ENCODE results near the gene PPP4C. TPM values are rescaled to one million over a fixed set of nuclear protein-coding genes. Genes with fewer than 3 reads are reported as not detected.

PPP4C gene
- polyA plus RNA-seq, 4 donors: 93.0 to 145 (median 122) TPM

GRCh38 chr16:30063278-30063892 is 12.4 kb upstream of the PPP4C start:
- 66 to 79% (median 75%) methylated on average over 12 of the region's 12 CpGs for WGBS, 3 donors
- Histone ChIP-seq H3K4me3 (ENCODE audit: low read depth in 1 of 3, low read length in 3 of 3) (peak overlapping the region in 1 of 3 donors; percentile 100), H3K27ac (ENCODE audit: low read depth in 1 of 3, low read length in 2 of 3) (peak overlapping the region; percentile 52 to 100 (median 99)), H3K27me3 (ENCODE audit: control insufficient read depth in 3 of 3, insufficient read depth in 3 of 3, low read length in 3 of 3) (no peaks in the 10 kb centered on the region), H3K9me3 (ENCODE audit: control insufficient read depth in 2 of 2, insufficient read depth in 1 of 2, low read depth in 1 of 2, low read length in 1 of 2) (no peaks in the 10 kb centered on the region), H3K4me1 (ENCODE audit: control insufficient read depth in 3 of 3, insufficient read depth in 2 of 3, low read depth in 1 of 3, low read length in 2 of 3) (peaks cover 0 to 32% (median 6%) of the 10 kb centered on the region in 3 donors), H3K36me3 (ENCODE audit: control insufficient read depth in 3 of 3, insufficient read depth in 2 of 3, low read depth in 1 of 3, low read length in 3 of 3) (peaks cover 0 to 32% (median 5%) of the 10 kb centered on the region in 3 donors)
- FAIRE-seq (no peak), DNase-seq (no peak)

GRCh38 chr16:30063893-30064728 is 11.7 kb upstream of the PPP4C start:
- 5 to 9% (median 5%) methylated on average over 27 of the region's 27 CpGs for WGBS, 3 donors
- peaks cover 0 to 33% (median 6%) of the 10 kb centered on the region in 3 donors for H3K4me1 ChIP-seq (ENCODE audit: control insufficient read depth in 3 of 3, insufficient read depth in 2 of 3, low read depth in 1 of 3, low read length in 2 of 3)
- H3K27ac ChIP-seq (ENCODE audit: low read depth in 1 of 3, low read length in 2 of 3): peak overlapping the region; percentile 93 to 100 (median 99)
- no peaks in the 10 kb centered on the region for H3K27me3 ChIP-seq (ENCODE audit: control insufficient read depth in 3 of 3, insufficient read depth in 3 of 3, low read length in 3 of 3)
- no peaks in the 10 kb centered on the region for H3K9me3 ChIP-seq (ENCODE audit: control insufficient read depth in 2 of 2, insufficient read depth in 1 of 2, low read depth in 1 of 2, low read length in 1 of 2)
- H3K36me3 ChIP-seq (ENCODE audit: control insufficient read depth in 3 of 3, insufficient read depth in 2 of 3, low read depth in 1 of 3, low read length in 3 of 3): peaks cover 7 to 36% (median 12%) of the 10 kb centered on the region in 3 donors
- no peak for FAIRE-seq
- peak overlapping the region; percentile 67 to 100 (median 76) for H3K4me3 ChIP-seq (ENCODE audit: low read depth in 1 of 3, low read length in 3 of 3)
- DNase-seq: peak; percentile 52 to 69

GRCh38 chr16:30064729-30065101 is 11.1 kb upstream of the PPP4C start:
- H3K27ac ChIP-seq (ENCODE audit: low read depth in 1 of 3, low read length in 2 of 3): peak overlapping the region; percentile 93 to 100 (median 99)
- H3K27me3 ChIP-seq (ENCODE audit: control insufficient read depth in 3 of 3, insufficient read depth in 3 of 3, low read length in 3 of 3): no peaks in the 10 kb centered on the region
- no peak for DNase-seq
- no peak for FAIRE-seq
- no peaks in the 10 kb centered on the region for H3K9me3 ChIP-seq (ENCODE audit: control insufficient read depth in 2 of 2, insufficient read depth in 1 of 2, low read depth in 1 of 2, low read length in 1 of 2)
- H3K4me1 ChIP-seq (ENCODE audit: control insufficient read depth in 3 of 3, insufficient read depth in 2 of 3, low read depth in 1 of 3, low read length in 2 of 3): peaks cover 0 to 35% (median 6%) of the 10 kb centered on the region in 3 donors
- H3K4me3 ChIP-seq (ENCODE audit: low read depth in 1 of 3, low read length in 3 of 3): peak overlapping the region; percentile 67 to 100 (median 76)
- 0 to 1% (median 0%) methylated on average over 23 to 25 of the region's 25 CpGs for WGBS, 3 donors
- H3K36me3 ChIP-seq (ENCODE audit: control insufficient read depth in 3 of 3, insufficient read depth in 2 of 3, low read depth in 1 of 3, low read length in 3 of 3): peaks cover 13 to 38% (median 18%) of the 10 kb centered on the region in 3 donors

GRCh38 chr16:30065102-30065942 is 10.5 kb upstream of the PPP4C start, which contains the start of gene ALDOA:
Gene ALDOA, plus strand, starts transcription at chr16:30065760. Its CDS starts 1,138 bp downstream, at chr16:30066898.
- Histone ChIP-seq H3K4me1 (ENCODE audit: control insufficient read depth in 3 of 3, insufficient read depth in 2 of 3, low read depth in 1 of 3, low read length in 2 of 3) (peaks cover 0 to 36% (median 6%) of the 10 kb centered on the region in 3 donors), H3K27ac (ENCODE audit: low read depth in 1 of 3, low read length in 2 of 3) (peak within 1 kb of the TSS; percentile 93 to 100 (median 99)), H3K4me3 (ENCODE audit: low read depth in 1 of 3, low read length in 3 of 3) (peak within 1 kb of the TSS; percentile 85 to 100 (median 92)), H3K9me3 (ENCODE audit: control insufficient read depth in 2 of 2, insufficient read depth in 1 of 2, low read depth in 1 of 2, low read length in 1 of 2) (no peaks in the 10 kb centered on the region), H3K36me3 (ENCODE audit: control insufficient read depth in 3 of 3, insufficient read depth in 2 of 3, low read depth in 1 of 3, low read length in 3 of 3) (peaks cover 15 to 41% (median 24%) of the 10 kb centered on the region in 3 donors), H3K27me3 (ENCODE audit: control insufficient read depth in 3 of 3, insufficient read depth in 3 of 3, low read length in 3 of 3) (no peaks in the 10 kb centered on the region)
- FAIRE-seq (no peak), DNase-seq (peak; percentile 97 to 99)
- WGBS, 3 donors: 0 to 1% (median 1%) methylated on average over 76 to 99 of the region's 99 CpGs

GRCh38 chr16:30065943-30066760 is 9.6 kb upstream of the PPP4C start:
- WGBS, 3 donors: 0 to 1% (median 0%) methylated on average over 42 to 44 of the region's 44 CpGs
- FAIRE-seq: no peak
- H3K27me3 ChIP-seq (ENCODE audit: control insufficient read depth in 3 of 3, insufficient read depth in 3 of 3, low read length in 3 of 3): no peaks in the 10 kb centered on the region

GRCh38 chr16:30066761-30067583 is 8.8 kb upstream of the PPP4C start:
- DNase-seq: peak; percentile 32 to 40
- no peaks in the 10 kb centered on the region for H3K27me3 ChIP-seq (ENCODE audit: control insufficient read depth in 3 of 3, insufficient read depth in 3 of 3, low read length in 3 of 3)
- H3K4me1 ChIP-seq (ENCODE audit: control insufficient read depth in 3 of 3, insufficient read depth in 2 of 3, low read depth in 1 of 3, low read length in 2 of 3): peaks cover 0 to 36% (median 6%) of the 10 kb centered on the region in 3 donors
- 19 to 45% (median 28%) methylated on average over 21 of the region's 21 CpGs for WGBS, 3 donors
- FAIRE-seq: no peak
- H3K27ac ChIP-seq (ENCODE audit: low read depth in 1 of 3, low read length in 2 of 3): peak overlapping the region; percentile 84 to 100 (median 98)
- H3K36me3 ChIP-seq (ENCODE audit: control insufficient read depth in 3 of 3, insufficient read depth in 2 of 3, low read depth in 1 of 3, low read length in 3 of 3): peaks cover 19 to 58% (median 29%) of the 10 kb centered on the region in 3 donors
- H3K9me3 ChIP-seq (ENCODE audit: control insufficient read depth in 2 of 2, insufficient read depth in 1 of 2, low read depth in 1 of 2, low read length in 1 of 2): no peaks in the 10 kb centered on the region
- H3K4me3 ChIP-seq (ENCODE audit: low read depth in 1 of 3, low read length in 3 of 3): peak overlapping the region; percentile 85 to 100 (median 92)

More at GRCh38 chr16:30065943-30066760, 9.6 kb upstream of the PPP4C start:
- peak overlapping the region; percentile 84 to 100 (median 98) for H3K27ac ChIP-seq (ENCODE audit: low read depth in 1 of 3, low read length in 2 of 3)
- peak in 1 of 2 donors; percentile 43 for DNase-seq
- H3K9me3 ChIP-seq (ENCODE audit: control insufficient read depth in 2 of 2, insufficient read depth in 1 of 2, low read depth in 1 of 2, low read length in 1 of 2): no peaks in the 10 kb centered on the region
- H3K4me3 ChIP-seq (ENCODE audit: low read depth in 1 of 3, low read length in 3 of 3): peak overlapping the region; percentile 85 to 100 (median 92)
- peaks cover 0 to 36% (median 6%) of the 10 kb centered on the region in 3 donors for H3K4me1 ChIP-seq (ENCODE audit: control insufficient read depth in 3 of 3, insufficient read depth in 2 of 3, low read depth in 1 of 3, low read length in 2 of 3)
- peaks cover 15 to 50% (median 29%) of the 10 kb centered on the region in 3 donors for H3K36me3 ChIP-seq (ENCODE audit: control insufficient read depth in 3 of 3, insufficient read depth in 2 of 3, low read depth in 1 of 3, low read length in 3 of 3)

GRCh38 chr16:30067584-30067916 is 8.2 kb upstream of the PPP4C start:
- Histone ChIP-seq H3K36me3 (ENCODE audit: control insufficient read depth in 3 of 3, insufficient read depth in 2 of 3, low read depth in 1 of 3, low read length in 3 of 3) (peaks cover 19 to 64% (median 32%) of the 10 kb centered on the region in 3 donors), H3K4me1 (ENCODE audit: control insufficient read depth in 3 of 3, insufficient read depth in 2 of 3, low read depth in 1 of 3, low read length in 2 of 3) (peaks cover 0 to 36% (median 6%) of the 10 kb centered on the region in 3 donors), H3K27me3 (ENCODE audit: control insufficient read depth in 3 of 3, insufficient read depth in 3 of 3, low read length in 3 of 3) (no peaks in the 10 kb centered on the region), H3K27ac (ENCODE audit: low read depth in 1 of 3, low read length in 2 of 3) (peak overlapping the region in 1 of 3 donors; percentile 3), H3K4me3 (ENCODE audit: low read depth in 1 of 3, low read length in 3 of 3) (peak overlapping the region in 1 of 3 donors; percentile 85), H3K9me3 (ENCODE audit: control insufficient read depth in 2 of 2, insufficient read depth in 1 of 2, low read depth in 1 of 2, low read length in 1 of 2) (no peaks in the 10 kb centered on the region)
- FAIRE-seq: no peak
- 48 to 67% (median 53%) methylated on average over 6 of the region's 6 CpGs for WGBS, 3 donors
- no peak for DNase-seq

Data from small intestine (tissue), 7 donors.